ENCODE measurements around the gene UBE2D1. TPM values are rescaled to one million over a fixed set of nuclear protein-coding genes. Genes with fewer than 3 reads are reported as not detected.

Gene UBE2D1
- polyA plus RNA-seq, 1 experiment = 36.1 TPM

DNA sequence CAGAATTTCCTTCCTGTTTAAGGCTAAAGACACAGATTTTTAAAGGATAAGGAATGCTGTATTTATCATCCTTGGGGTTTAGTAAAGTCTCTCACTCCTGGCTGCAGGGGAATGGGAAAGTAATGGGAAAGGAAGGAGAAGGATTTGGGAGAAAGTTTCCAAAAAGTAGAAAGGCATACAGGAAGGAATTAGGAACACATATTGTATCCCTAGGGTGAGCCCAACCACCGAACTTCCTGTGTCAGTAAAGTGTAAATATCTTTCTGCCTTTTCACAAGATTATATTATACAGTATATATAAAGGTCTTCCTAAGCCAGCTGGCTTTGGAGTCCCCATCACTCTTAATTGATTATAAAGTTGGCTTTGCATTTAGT lies 12.0 kb upstream of the UBE2D1 start:
- Histone ChIP-seq H3K27ac (ENCODE audit: low read depth, low read length) (no peak overlapping the region), H3K9me3 (ENCODE audit: control insufficient read depth, insufficient read depth, low read length) (no peaks in the 10 kb centered on the region; the same call in 1 of the 2 replicates), H3K4me3 (ENCODE audit: low read depth, low read length) (no peak overlapping the region), H3K27me3 (ENCODE audit: control insufficient read depth, insufficient read depth, low read length) (no peaks in the 10 kb centered on the region)
- no peak for DNase-seq (ENCODE audit: low read depth, low spot score)
- ChIA-PET POLR2A (no interaction called here), CTCF (interaction anchor here (1.2 to 1.4 kb wide), 3 partner anchors 23 to 143 kb away, joined by 3 read pairs; no protein-coding TSS in a partner anchor)
- no peak for TF ChIP-seq CTCF (IDR thresholded peaks at IDR 0.05; ENCODE audit: low read depth, low read length)

DNA sequence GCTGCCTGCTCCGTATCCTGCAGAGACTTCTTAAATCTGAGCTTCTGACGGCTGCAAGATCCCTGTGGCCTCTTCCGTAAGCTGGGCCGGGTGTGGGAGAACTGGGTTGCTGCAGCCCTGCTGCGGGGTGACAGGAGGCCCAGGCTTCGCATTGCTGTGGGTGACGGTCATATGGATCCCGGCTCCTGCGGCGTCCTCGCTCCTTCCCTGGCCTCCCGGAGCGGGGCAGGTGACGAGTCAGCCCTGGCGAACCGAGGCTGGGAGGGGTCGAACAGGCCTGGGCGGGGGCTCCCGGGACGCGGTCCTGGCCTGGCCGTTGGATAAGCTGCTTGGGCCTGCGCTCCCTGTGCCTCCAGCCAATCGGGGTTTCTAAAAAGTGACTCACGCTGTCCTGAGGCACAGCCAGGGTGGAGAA lies 7.8 kb upstream of the UBE2D1 start:
- CTCF ChIA-PET = interaction anchor here (0.6 to 1.3 kb wide), 3 partner anchors 24 to 1566 kb away, joined by 3 to 4 read pairs (median 4); no protein-coding TSS in a partner anchor
- POLR2A ChIA-PET = no interaction called here
- TF ChIP-seq CTCF (IDR thresholded peaks at IDR 0.05; ENCODE audit: low read depth, low read length) = no peak
- H3K27ac ChIP-seq (ENCODE audit: low read depth, low read length) = no peak overlapping the region
- no peak for DNase-seq (ENCODE audit: low read depth, low spot score)
- peak overlapping the region; percentile 43 for H3K4me3 ChIP-seq (ENCODE audit: low read depth, low read length)
- peaks cover 2% of the 10 kb centered on the region for H3K27me3 ChIP-seq (ENCODE audit: control insufficient read depth, insufficient read depth, low read length)
- H3K9me3 ChIP-seq (ENCODE audit: control insufficient read depth, insufficient read depth, low read length) = no peaks in the 10 kb centered on the region; the same call in 1 of the 2 replicates

- POLR2A ChIA-PET = no interaction called here
- Histone ChIP-seq H3K27me3 (ENCODE audit: control insufficient read depth, insufficient read depth, low read length) (peaks cover 2% of the 10 kb centered on the region), H3K4me3 (ENCODE audit: low read depth, low read length) (no peak overlapping the region), H3K27ac (ENCODE audit: low read depth, low read length) (no peak overlapping the region), H3K9me3 (ENCODE audit: control insufficient read depth, insufficient read depth, low read length) (no peaks in the 10 kb centered on the region; the same call in 1 of the 2 replicates)
- TF ChIP-seq CTCF (IDR thresholded peaks at IDR 0.05; ENCODE audit: low read depth, low read length) = no peak
- CTCF ChIA-PET = interaction anchor here (1.3 kb wide), 1 partner anchor 29 kb away, joined by 4 read pairs; no protein-coding TSS in a partner anchor
- no peak for DNase-seq (ENCODE audit: low read depth, low spot score)
Observed at GRCh38 chr10:58328233-58328632, 6.6 kb upstream of the UBE2D1 start.

GRCh38 chr10:58330431-58330830 lies 4.4 kb upstream of the UBE2D1 start:
- POLR2A ChIA-PET = no interaction called here
- no peak for DNase-seq (ENCODE audit: low read depth, low spot score)
- CTCF ChIA-PET = no interaction called here
- TF ChIP-seq CTCF (IDR thresholded peaks at IDR 0.05; ENCODE audit: low read depth, low read length) = no peak
- H3K27me3 ChIP-seq (ENCODE audit: control insufficient read depth, insufficient read depth, low read length) = peaks cover 2% of the 10 kb centered on the region
- H3K4me3 ChIP-seq (ENCODE audit: low read depth, low read length) = no peak overlapping the region
- no peaks in the 10 kb centered on the region; the same call in 1 of the 2 replicates for H3K9me3 ChIP-seq (ENCODE audit: control insufficient read depth, insufficient read depth, low read length)
- no peak overlapping the region for H3K27ac ChIP-seq (ENCODE audit: low read depth, low read length)

DNA sequence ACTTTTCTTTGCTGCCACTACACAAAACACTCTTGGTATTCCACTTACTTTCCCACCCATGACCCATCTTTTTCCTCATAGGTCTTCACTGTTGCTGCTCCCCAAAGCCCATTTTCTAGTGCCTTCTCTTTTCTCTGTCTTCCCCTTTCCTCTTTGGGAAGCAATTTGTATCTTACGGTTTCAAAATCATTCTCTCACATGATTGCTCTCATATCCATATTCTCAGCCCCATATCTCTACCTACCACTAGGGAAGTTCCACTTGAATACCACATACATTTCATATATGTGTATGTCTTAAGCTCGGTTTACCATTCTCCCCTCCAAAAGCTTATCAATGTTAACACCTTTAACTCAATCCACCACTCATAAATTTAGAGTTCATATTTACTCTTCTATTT lies 3.2 kb upstream of the UBE2D1 start:
- no peak overlapping the region for H3K4me3 ChIP-seq (ENCODE audit: low read depth, low read length)
- POLR2A ChIA-PET = no interaction called here
- no peak overlapping the region for H3K27ac ChIP-seq (ENCODE audit: low read depth, low read length)
- TF ChIP-seq CTCF (IDR thresholded peaks at IDR 0.05; ENCODE audit: low read depth, low read length) = no peak
- no peak for DNase-seq (ENCODE audit: low read depth, low spot score)
- no peaks in the 10 kb centered on the region; the same call in 1 of the 2 replicates for H3K9me3 ChIP-seq (ENCODE audit: control insufficient read depth, insufficient read depth, low read length)
- CTCF ChIA-PET = interaction anchor here (0.7 kb wide), 1 partner anchor 54 kb away, joined by 3 read pairs; the partner anchor contains the start of gene TFAM
- H3K27me3 ChIP-seq (ENCODE audit: control insufficient read depth, insufficient read depth, low read length) = peaks cover 2% of the 10 kb centered on the region

Data from AG04450 (cell line).